GM12878 (cell line): ENCODE results near the gene MSL3B.

ENCODE experiments used
- ATAC-seq: fragments of 200-7000 bp; cut with Tn5 transposase; 3 replicates; pipeline ENCODE4 v1.9.1; 2020; ENCODE audit warnings: mild to moderate bottlenecking, moderate library complexity
- BruUV-seq: library from RNA; stranded (reverse); fragments of 400-500 nt; replicated peaks from 2 replicates; lab custom pipeline; 2021; lab: Mats Ljungman, UMichigan
- CTCF ChIA-PET: fragments of 300-600 bp; sonication (Branson Sonifier 250); formaldehyde crosslinking; extraction: SDS; loops from one replicate; lab custom pipeline; 2021; ENCODE audit warnings: inconsistent platforms; lab: Yijun Ruan, JAX
- POLR2A ChIA-PET: fragments of 350-600 bp; formaldehyde crosslinking; extraction: SDS; loops from one replicate; lab custom pipeline; 2021; ENCODE audit warnings: inconsistent platforms; lab: Charles Lee
- RAD21 ChIA-PET: fragments of 300-600 bp; sonication (Branson Sonifier 250); formaldehyde crosslinking; loops from one replicate; lab custom pipeline; 2023; ENCODE audit warnings: antibody characterized with exemption; ENCODE audit not compliant: unreplicated experiment; lab: Charles Lee
- SMC1A ChIA-PET: fragments of 300-600 bp; sonication (Branson Sonifier 250); formaldehyde crosslinking; loops from one replicate; lab custom pipeline; 2023; ENCODE audit not compliant: unreplicated experiment, uncharacterized antibody; lab: Charles Lee
- DNase-seq: peaks from one replicate; pipeline ENCODE4 v3.0.0-alpha.2; 2011; ENCODE audit warnings: low read depth, low spot score
- FAIRE-seq: peaks from 3 replicates; lab custom pipeline; 2011; peaks lifted over from hg19 to GRCh38; lab: Jason Lieb, UNC
- H2AFZ ChIP-seq: 2 replicates; pipeline ENCODE4 v1.6.0; 2011; ENCODE audit warnings: low read depth, low read length, control low read depth; ENCODE audit not compliant: control insufficient read depth
- H3K27ac ChIP-seq: 2 replicates; pipeline ENCODE4 v1.5.1; 2011; ENCODE audit warnings: control low read depth; ENCODE audit not compliant: control insufficient read depth, insufficient read depth
- H3K27me3 ChIP-seq, 2 experiments: replicated peaks in 1 of 2; 2 replicates each; pipeline versions ENCODE4 v1.6.0 to v1.6.1; 2011; ENCODE audit warnings: low read length in 1 of 2; ENCODE audit not compliant: control insufficient read depth in 2 of 2, insufficient read depth in 2 of 2
- H3K36me3 ChIP-seq, 2 experiments: 2 replicates each; pipeline ENCODE4 v1.5.1; 2011; ENCODE audit warnings: low read length in 1 of 2; ENCODE audit not compliant: control insufficient read depth in 2 of 2, insufficient read depth in 2 of 2
- H3K4me1 ChIP-seq: 2 replicates; pipeline ENCODE4 v1.6.1; 2011; ENCODE audit warnings: mild to moderate bottlenecking, low read length, moderate library complexity, mixed read lengths; ENCODE audit not compliant: control insufficient read depth, insufficient read depth
- H3K4me2 ChIP-seq: 2 replicates; pipeline ENCODE4 v1.6.0; 2011; ENCODE audit warnings: control low read depth; ENCODE audit not compliant: control insufficient read depth, insufficient read depth
- H3K4me3 ChIP-seq: fragments of 200-600 bp; sonication (generic); 2 replicates; pipeline ENCODE4 v1.5.1; 2016
- H3K79me2 ChIP-seq: 2 replicates; pipeline ENCODE4 v1.6.0; 2011; ENCODE audit warnings: low read length; ENCODE audit not compliant: control insufficient read depth, insufficient read depth
- H3K9ac ChIP-seq: 2 replicates; pipeline ENCODE4 v1.8.0; 2011; ENCODE audit warnings: low read length, control low read depth, mixed read lengths; ENCODE audit not compliant: control insufficient read depth, insufficient read depth
- H3K9me3 ChIP-seq: replicated peaks from 3 replicates; pipeline ENCODE4 v1.5.1; 2011; ENCODE audit warnings: mild to moderate bottlenecking, low read length; ENCODE audit not compliant: control insufficient read depth, insufficient read depth
- H4K20me1 ChIP-seq: 2 replicates; pipeline ENCODE4 v1.6.0; 2011; ENCODE audit not compliant: control insufficient read depth, insufficient read depth
- ASH2L ChIP-seq: fragments of 300-600, 200-600 bp; sonication (generic); IDR thresholded peaks from 2 replicates; pipeline ENCODE4 v1.6.1; 2017; ENCODE audit warnings: low read depth, mild to moderate bottlenecking, borderline replicate concordance
- ATF7 ChIP-seq: fragments of 450-650 bp; IDR thresholded peaks from 2 replicates; pipeline ENCODE4 v1.6.1; 2016; ENCODE audit warnings: low read depth, mild to moderate bottlenecking
- CBFB ChIP-seq: IDR thresholded peaks from 2 replicates; pipeline ENCODE4 v1.6.1; 2016; ENCODE audit warnings: antibody characterized with exemption, low read depth
- CBX5 ChIP-seq: sonication (generic); IDR thresholded peaks from 2 replicates; pipeline ENCODE4 v1.6.1; 2016; ENCODE audit warnings: low read depth, moderate library complexity, mild to moderate bottlenecking, inconsistent platforms
- CEBPB ChIP-seq, 2 experiments: fragments of 150-350 bp in 1 of 2; IDR thresholded peaks; 2 replicates each; pipeline ENCODE4 v1.6.1; 2012 to 2014; ENCODE audit warnings: low read depth in 2 of 2, low read length in 2 of 2, borderline replicate concordance in 1 of 2, inconsistent platforms in 1 of 2
- CREB1 ChIP-seq: IDR thresholded peaks from 2 replicates; pipeline ENCODE4 v1.6.1; 2012; ENCODE audit warnings: low read depth, mild to moderate bottlenecking, inconsistent platforms
- EGR1 ChIP-seq, 2 experiments: IDR thresholded peaks; 1 replicate in 1 of 2; 2 replicates in 1 of 2; pipeline ENCODE4 v1.6.1; 2011 to 2012; ENCODE audit warnings: low read depth in 2 of 2, low read length in 2 of 2, borderline replicate concordance in 1 of 2, mild to moderate bottlenecking in 1 of 2, moderate library complexity in 1 of 2
- FOXK2 ChIP-seq: fragments of 450-650 bp; IDR thresholded peaks from 2 replicates; pipeline ENCODE4 v1.6.1; 2017; ENCODE audit warnings: mild to moderate bottlenecking, moderate library complexity
- HDAC6 ChIP-seq: fragments of 200-600 bp; sonication (generic); IDR thresholded peaks from one replicate; pipeline ENCODE4 v1.8.0; 2017; ENCODE audit warnings: antibody characterized with exemption; ENCODE audit not compliant: unreplicated experiment
- JUNB ChIP-seq: IDR thresholded peaks from 2 replicates; pipeline ENCODE4 v1.6.1; 2016; ENCODE audit warnings: antibody characterized with exemption, mild to moderate bottlenecking
- MEF2A ChIP-seq: IDR thresholded peaks from 2 replicates; pipeline ENCODE4 v1.6.1; 2011; ENCODE audit warnings: low read depth, mild to moderate bottlenecking, low read length, moderate library complexity; ENCODE audit not compliant: insufficient read depth
- NRF1 ChIP-seq: conservative IDR thresholded peaks from 2 replicates; pipeline ENCODE4 v1.6.1; 2011; ENCODE audit warnings: mild to moderate bottlenecking, low read depth, low read length, improper control_type of control experiment
- PML ChIP-seq: IDR thresholded peaks from 2 replicates; pipeline ENCODE4 v1.6.1; 2012; ENCODE audit warnings: low read length, inconsistent platforms
- POLR2AphosphoS2 ChIP-seq: IDR thresholded peaks from 2 replicates; pipeline ENCODE4 v1.6.1; 2011; ENCODE audit warnings: low read depth, mild to moderate bottlenecking, low read length, improper control_type of control experiment, moderate library complexity
- POLR2AphosphoS5 ChIP-seq: IDR thresholded peaks from 2 replicates; pipeline ENCODE4 v1.6.1; 2011; ENCODE audit warnings: mild to moderate bottlenecking, low read length, inconsistent platforms
- RB1 ChIP-seq: fragments of 450-650 bp; formaldehyde crosslinking; IDR thresholded peaks from 2 replicates; pipeline ENCODE4 v1.6.1; 2017; ENCODE audit warnings: mild to moderate bottlenecking, borderline replicate concordance
- SIN3A ChIP-seq: IDR thresholded peaks from 2 replicates; pipeline ENCODE4 v1.6.1; 2012; ENCODE audit warnings: low read depth, low read length, improper control_type of control experiment
- TAF1 ChIP-seq: IDR thresholded peaks from 2 replicates; pipeline ENCODE4 v1.6.1; 2011; ENCODE audit warnings: mild to moderate bottlenecking, low read depth, low read length, borderline replicate concordance
- YBX1 ChIP-seq: fragments of 450-650 bp; IDR thresholded peaks from 2 replicates; pipeline ENCODE4 v1.6.1; 2016; ENCODE audit warnings: antibody characterized with exemption
- ZSCAN29 ChIP-seq: fragments of 450-650 bp; IDR thresholded peaks from 2 replicates; pipeline ENCODE4 v1.6.1; 2017; ENCODE audit warnings: mild to moderate bottlenecking, moderate library complexity
- WGBS: methylation state at CpG from one replicate; pipeline ENCODE4 v1.1.6; 2016; ENCODE audit warnings: low lambda C conversion rate; ENCODE audit not compliant: insufficient replicate concordance, insufficient coverage; ENCODE audit errors: missing lambda C conversion rate; 5-methylcytosine and 5-hydroxymethylcytosine counted together
- in situ Hi-C: fragments of 300-500 bp; cut with MboI; formaldehyde crosslinking; loops from 9 replicates; pipeline ENCODE4 v1.14.3; 2018; ENCODE audit warnings: mixed read lengths
- intact Hi-C: fragments of 100-400 bp; cut with micrococcal nuclease; formaldehyde crosslinking; loops from one replicate; pipeline ENCODE4 v1.14.2; 2022; ENCODE audit not compliant: unreplicated experiment
- TF ChIP-seq, protein P1 (sequence below): fragments of 150-350 bp; IDR thresholded peaks from 2 replicates; pipeline ENCODE4 v1.6.1; 2014; ENCODE audit warnings: mild to moderate bottlenecking, low read depth, low read length
- TF ChIP-seq, protein P2 (sequence below): fragments of 450-650 bp; IDR thresholded peaks from 2 replicates; pipeline ENCODE4 v1.6.1; 2017; ENCODE audit warnings: mild to moderate bottlenecking, moderate library complexity

The MSL3B gene

DNA sequence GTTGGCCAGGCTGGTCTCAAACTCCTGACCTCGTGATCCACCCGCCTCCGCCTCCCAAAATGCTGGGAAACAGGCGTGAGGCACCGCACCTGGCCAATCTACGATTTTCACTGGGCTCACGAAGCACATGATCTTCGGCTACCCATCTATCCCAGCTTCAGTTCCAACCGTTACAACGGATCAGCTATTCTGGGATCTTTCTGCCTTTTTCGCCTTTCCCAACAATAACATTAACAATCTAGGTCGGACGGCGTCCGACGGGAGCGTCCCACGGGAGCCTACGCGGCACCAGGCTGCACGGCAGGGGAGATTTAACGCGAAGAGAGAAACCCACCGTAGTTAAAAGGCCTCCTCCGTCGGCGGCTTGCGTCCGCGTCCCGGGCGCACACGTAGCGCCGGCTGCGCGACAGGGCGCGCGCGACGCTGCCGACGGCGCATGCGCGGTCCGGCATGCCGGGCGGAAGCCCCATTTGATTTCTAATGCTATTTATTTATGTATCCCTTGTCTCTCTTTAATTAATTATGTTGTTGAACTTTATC lies at the start of gene MSL3B:
Gene MSL3B, minus strand, starts transcription at position 394 of the 540 bp plus-strand sequence.
- H3K4me3 ChIP-seq, result peak within 1 kb of the TSS; percentile 76
- peak; percentile 68 for FAIRE-seq
- H3K4me2 ChIP-seq, result peak within 1 kb of the TSS; percentile 71
- no peaks in the 10 kb centered on the region; the same call in 1 of the 2 replicates for H3K79me2 ChIP-seq
- 46% methylated on average over 50 of the region's 50 CpGs for WGBS
- SMC1A ChIA-PET, result no interaction called here
- ATAC-seq, result no peak
- RAD21 ChIA-PET, result no interaction called here
- POLR2A ChIA-PET, result no interaction called here
- H2AFZ ChIP-seq, result peak within 1 kb of the TSS; percentile 96
- no peaks in the 10 kb centered on the region; the same call in 1 of the 3 replicates for H3K9me3 ChIP-seq
- H3K27ac ChIP-seq, result peak within 1 kb of the TSS; percentile 62
- no TSS peak for BruUV-seq
- in situ Hi-C loops, result no loop called here
- H4K20me1 ChIP-seq, result no peaks in the 10 kb centered on the region
- CTCF ChIA-PET, result interaction anchor here (2.2 kb wide), 1 partner anchor 11 kb away, joined by 6 read pairs; no protein-coding TSS in a partner anchor
- H3K4me1 ChIP-seq, result no peaks in the 10 kb centered on the region
- no peak for DNase-seq
- intact Hi-C loops, result no loop called here
- H3K36me3 ChIP-seq, result no peaks in the 10 kb centered on the region
- peak within 1 kb of the TSS; percentile 54 for H3K9ac ChIP-seq
- no peaks in the 10 kb centered on the region for H3K27me3 ChIP-seq
- TF ChIP-seq TAF1 (peak; percentile 45; the same call in 1 of the 2 replicates), PML (0 out of 2 replicates have a peak, but pooled peaks have one; percentile 46), CEBPB (IDR thresholded peaks at IDR 0.05; ENCODE audit: borderline replicate concordance in 1 of 2, low read depth in 2 of 2, low read length in 2 of 2) (no peak), NRF1 (0 out of 2 replicates have a peak, but pooled peaks have one; percentile 7), FOXK2 (no peak), RB1 (no peak), HDAC6 (no peak), EGR1 (IDR thresholded peaks at IDR 0.05; ENCODE audit: borderline replicate concordance in 1 of 2, low read depth in 2 of 2, low read length in 2 of 2) (no peak), SIN3A (no peak), CBX5 (no peak), ATF7 (no peak), POLR2AphosphoS2 (no peak), YBX1 (no peak), ZSCAN29 (no peak), POLR2AphosphoS5 (peak; percentile 34; the same call in 1 of the 2 replicates), CREB1 (peak; percentile 70; the same call in 1 of the 2 replicates), CBFB (no peak), ASH2L (no peak), MEF2A (no peak), JUNB (no peak)
- TF ChIP-seq, protein P1, sequence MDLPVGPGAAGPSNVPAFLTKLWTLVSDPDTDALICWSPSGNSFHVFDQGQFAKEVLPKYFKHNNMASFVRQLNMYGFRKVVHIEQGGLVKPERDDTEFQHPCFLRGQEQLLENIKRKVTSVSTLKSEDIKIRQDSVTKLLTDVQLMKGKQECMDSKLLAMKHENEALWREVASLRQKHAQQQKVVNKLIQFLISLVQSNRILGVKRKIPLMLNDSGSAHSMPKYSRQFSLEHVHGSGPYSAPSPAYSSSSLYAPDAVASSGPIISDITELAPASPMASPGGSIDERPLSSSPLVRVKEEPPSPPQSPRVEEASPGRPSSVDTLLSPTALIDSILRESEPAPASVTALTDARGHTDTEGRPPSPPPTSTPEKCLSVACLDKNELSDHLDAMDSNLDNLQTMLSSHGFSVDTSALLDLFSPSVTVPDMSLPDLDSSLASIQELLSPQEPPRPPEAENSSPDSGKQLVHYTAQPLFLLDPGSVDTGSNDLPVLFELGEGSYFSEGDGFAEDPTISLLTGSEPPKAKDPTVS, result no peak
- TF ChIP-seq, protein P2, sequence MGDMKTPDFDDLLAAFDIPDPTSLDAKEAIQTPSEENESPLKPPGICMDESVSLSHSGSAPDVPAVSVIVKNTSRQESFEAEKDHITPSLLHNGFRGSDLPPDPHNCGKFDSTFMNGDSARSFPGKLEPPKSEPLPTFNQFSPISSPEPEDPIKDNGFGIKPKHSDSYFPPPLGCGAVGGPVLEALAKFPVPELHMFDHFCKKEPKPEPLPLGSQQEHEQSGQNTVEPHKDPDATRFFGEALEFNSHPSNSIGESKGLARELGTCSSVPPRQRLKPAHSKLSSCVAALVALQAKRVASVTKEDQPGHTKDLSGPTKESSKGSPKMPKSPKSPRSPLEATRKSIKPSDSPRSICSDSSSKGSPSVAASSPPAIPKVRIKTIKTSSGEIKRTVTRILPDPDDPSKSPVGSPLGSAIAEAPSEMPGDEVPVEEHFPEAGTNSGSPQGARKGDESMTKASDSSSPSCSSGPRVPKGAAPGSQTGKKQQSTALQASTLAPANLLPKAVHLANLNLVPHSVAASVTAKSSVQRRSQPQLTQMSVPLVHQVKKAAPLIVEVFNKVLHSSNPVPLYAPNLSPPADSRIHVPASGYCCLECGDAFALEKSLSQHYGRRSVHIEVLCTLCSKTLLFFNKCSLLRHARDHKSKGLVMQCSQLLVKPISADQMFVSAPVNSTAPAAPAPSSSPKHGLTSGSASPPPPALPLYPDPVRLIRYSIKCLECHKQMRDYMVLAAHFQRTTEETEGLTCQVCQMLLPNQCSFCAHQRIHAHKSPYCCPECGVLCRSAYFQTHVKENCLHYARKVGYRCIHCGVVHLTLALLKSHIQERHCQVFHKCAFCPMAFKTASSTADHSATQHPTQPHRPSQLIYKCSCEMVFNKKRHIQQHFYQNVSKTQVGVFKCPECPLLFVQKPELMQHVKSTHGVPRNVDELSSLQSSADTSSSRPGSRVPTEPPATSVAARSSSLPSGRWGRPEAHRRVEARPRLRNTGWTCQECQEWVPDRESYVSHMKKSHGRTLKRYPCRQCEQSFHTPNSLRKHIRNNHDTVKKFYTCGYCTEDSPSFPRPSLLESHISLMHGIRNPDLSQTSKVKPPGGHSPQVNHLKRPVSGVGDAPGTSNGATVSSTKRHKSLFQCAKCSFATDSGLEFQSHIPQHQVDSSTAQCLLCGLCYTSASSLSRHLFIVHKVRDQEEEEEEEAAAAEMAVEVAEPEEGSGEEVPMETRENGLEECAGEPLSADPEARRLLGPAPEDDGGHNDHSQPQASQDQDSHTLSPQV, result no peak
